Nucleus accumbens (tissue), 56 donors: ENCODE data around the gene ATP6V1E1.

ENCODE experiments used
- DNase-seq, 56 donors: peaks; one replicate each; lab custom pipeline; 2025; lab: John Stamatoyannopoulos, UW

Gene ATP6V1E1

DNA sequence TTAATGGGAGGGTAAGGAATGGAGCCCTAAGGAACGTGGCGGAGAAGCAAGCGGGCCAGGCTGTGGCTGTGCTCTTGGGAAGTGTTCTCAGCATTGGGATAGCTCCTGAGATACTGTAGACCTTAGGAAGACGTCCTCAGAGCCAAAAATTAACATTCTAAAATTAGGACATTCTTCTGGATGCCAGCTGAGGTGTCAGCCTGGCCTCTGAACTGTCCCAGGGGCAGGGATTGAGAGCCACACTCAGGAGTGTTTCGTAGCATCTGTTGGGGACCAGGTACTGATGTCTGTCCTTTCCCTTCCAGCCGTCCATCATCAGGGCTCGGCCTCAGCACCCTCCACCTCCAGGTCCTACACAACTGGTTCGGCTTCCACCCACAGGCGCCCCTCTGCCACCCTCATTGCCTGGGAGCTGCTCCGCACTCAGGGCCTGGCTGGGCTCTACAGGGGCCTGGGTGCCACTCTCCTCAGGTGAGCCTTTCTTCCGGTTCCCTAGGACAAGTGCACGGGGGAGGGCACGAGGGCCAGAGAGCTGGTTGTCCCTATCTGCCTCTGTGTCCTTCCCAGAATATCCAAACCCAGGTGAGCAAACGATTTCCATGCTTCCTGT, 41.6 kb downstream of the ATP6V1E1 start:
- no peak for DNase-seq

DNA sequence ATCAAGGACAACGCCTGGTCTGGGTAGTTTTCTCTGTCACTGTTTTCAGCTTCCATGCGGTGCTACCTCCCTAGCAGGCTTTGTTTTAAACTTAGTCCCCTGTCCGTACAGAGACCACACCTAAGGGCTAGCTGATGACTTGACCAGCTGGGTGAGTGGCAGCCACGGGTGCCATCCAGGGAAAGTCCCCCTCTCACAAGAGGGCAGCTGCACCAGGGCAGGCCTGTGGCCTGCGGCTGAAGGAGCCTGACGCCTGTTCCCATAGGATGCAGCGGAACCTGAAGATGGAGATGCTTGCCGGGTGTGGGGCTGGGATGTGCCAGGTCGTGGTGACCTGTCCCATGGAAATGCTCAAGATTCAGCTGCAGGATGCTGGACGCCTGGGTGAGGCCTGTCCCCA, 45.4 kb downstream of the ATP6V1E1 start:
- DNase-seq, result no peak

- DNase-seq, result no peak
Observed at GRCh38 chr22:17581631-17582030, 46.9 kb downstream of the ATP6V1E1 start.

DNA sequence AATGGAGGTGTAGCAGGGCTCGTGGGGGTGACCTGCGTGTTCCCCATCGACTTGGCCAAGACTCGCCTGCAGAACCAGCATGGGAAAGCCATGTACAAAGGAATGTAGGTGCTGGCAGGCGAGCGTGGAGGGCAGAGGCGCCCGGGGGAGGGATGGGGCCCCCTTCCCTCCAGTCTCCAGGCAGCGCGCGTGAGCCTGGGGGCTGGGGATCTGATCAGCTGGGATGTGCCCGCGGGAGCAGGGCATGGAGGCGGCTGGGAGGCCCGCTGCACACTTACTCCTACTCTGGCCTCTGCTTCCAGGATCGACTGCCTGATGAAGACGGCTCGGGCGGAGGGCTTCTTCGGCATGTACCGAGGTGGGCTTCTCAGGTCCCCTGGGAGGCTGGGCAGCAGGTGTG, 47.5 kb downstream of the ATP6V1E1 start:
- no peak for DNase-seq

GRCh38 chr22:17580441-17581031, 48.0 kb downstream of the ATP6V1E1 start:
- peak in 2 of 56 donors; percentile 25 to 35 for DNase-seq

- DNase-seq, result no peak
Observed at GRCh38 chr22:17579535-17579981, 49.0 kb downstream of the ATP6V1E1 start.

GRCh38 chr22:17578136-17578754, 50.3 kb downstream of the ATP6V1E1 start:
- DNase-seq, result peak in 45 of 56 donors; percentile 20 to 88 (median 52)

DNA sequence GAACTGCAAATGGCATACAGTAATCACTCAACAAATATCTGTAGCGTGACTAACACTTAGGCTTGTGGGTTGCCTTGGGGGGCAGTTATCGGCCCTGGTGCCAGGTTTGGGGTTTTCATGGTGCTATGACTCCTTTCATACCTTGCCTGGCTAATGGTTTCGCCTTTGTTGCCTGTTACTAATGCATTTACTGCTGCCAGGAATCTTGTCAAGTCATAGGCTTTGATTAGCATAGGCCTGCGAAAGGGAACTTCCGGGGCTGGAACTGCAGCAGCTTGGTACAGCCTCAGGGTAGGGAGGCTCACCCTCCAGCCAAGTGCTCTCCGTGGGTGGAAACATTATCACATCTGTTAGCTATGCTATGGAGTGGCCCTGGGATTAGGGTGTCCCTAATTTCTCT, 52.1 kb downstream of the ATP6V1E1 start:
- DNase-seq, result peak in 2 of 56 donors; percentile 27 to 32

GRCh38 chr22:17575681-17576080, 52.9 kb downstream of the ATP6V1E1 start:
- peak in 17 of 56 donors; percentile 8 to 59 (median 21) for DNase-seq

GRCh38 chr22:17575151-17575550, 53.4 kb downstream of the ATP6V1E1 start:
- DNase-seq, result no peak

DNA sequence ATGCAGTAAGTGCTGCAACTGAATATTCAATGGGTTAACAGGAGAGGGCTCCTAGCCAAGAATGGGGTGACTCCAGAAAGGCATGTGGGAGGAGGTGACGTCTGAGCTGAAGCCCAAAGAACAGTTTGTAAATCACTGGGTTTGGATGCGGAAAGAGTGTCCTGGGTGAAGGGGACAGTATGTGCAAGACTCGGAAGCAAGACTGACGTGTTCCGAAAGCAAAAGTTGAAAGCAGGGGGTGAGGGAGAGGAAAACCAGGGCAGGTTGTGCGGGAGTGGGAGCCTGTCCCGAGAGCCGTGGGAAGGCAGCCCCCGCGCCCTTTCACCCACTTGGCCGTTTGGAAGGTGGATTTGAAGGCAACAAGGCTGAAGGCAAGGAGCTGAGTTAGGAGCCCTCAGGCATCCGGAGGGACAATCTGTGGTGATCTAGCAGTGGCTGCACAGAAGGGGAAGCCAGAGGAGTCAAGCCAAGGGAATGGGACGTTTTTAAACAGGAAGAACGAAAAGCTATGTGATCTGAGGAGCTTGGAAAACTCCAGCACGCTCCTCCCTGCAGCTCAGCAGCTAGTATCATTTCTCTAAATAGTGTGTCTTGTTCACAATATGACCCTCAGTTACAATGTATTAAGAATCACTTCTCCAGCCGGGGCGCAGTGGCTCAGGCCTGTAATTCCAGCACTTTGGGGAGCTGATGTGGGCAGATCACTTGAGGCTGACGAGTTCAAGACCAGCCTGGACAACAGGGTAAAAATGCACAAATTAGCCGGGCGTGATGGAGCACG, 57.5 kb downstream of the ATP6V1E1 start:
- DNase-seq, result peak in 54 of 56 donors; percentile 20 to 93 (median 66)

GRCh38 chr22:17569971-17570511, 58.5 kb downstream of the ATP6V1E1 start:
- peak in 31 of 56 donors; percentile 17 to 73 (median 39) for DNase-seq

DNA sequence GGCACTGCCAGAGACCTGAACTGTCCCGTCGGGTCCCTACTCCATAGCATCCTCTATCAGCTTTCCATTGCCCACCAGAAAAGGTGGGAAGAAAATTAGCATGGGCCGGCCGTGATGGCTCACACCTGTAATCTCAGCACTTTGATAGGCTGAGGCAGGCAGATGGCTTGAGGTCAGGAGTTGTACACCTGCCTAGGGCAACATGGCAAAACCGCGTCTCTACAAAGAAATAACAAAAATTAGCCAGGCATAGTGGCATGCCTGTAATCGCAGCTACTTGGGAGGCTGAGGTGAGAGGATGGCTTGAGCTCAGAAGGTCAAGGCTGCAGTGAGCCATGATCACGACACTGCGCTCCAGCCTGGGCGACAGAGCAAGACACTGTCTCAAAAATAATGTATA, 61.8 kb downstream of the ATP6V1E1 start:
- no peak for DNase-seq

DNA sequence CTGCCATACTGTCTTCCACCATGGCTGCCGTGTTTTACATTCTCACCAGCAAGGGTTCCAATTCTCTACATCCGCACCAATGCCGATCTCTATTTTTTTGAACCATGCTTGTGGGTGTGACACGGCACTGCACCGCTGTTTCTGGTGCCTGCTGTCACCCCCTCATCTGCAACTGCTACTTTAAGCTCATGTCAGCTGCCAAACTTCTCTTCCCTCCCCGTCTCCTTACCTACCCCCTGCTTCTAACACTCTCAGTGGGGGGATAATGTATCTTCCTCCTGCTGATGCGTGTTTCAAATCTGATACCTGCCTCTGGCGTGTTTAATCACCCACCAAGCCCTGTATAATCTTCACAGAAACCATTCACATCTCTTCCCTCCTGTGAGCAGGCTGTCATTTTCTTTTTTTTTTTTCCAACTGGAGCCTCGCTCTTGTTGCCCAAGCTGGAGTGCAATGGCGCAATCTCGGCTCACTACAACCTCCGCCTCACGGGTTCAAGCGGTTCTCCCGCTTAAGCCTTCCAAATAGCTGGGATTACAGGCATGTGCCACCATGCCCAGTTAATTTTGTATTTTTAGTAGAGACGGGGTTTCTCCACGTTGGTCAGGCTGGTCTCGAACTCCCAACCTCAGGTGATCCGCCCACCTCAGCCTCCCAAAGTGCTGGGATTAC, 62.4 kb downstream of the ATP6V1E1 start:
- peak in 2 of 56 donors; percentile 21 to 43 for DNase-seq

GRCh38 chr22:17563936-17564391, 64.6 kb downstream of the ATP6V1E1 start:
- DNase-seq, result peak in 24 of 56 donors; percentile 20 to 66 (median 36)

GRCh38 chr22:17562906-17563870, 65.4 kb downstream of the ATP6V1E1 start, which contains the start of gene SLC25A18:
TSS of gene SLC25A18 (plus strand) at chr22:17563498. CDS start at chr22:17579945, 16,447 bp downstream.
- peak in 42 of 56 donors; percentile 24 to 86 (median 55) for DNase-seq

- DNase-seq, result no peak
Observed at GRCh38 chr22:17559188-17559587, 69.4 kb downstream of the ATP6V1E1 start.

DNA sequence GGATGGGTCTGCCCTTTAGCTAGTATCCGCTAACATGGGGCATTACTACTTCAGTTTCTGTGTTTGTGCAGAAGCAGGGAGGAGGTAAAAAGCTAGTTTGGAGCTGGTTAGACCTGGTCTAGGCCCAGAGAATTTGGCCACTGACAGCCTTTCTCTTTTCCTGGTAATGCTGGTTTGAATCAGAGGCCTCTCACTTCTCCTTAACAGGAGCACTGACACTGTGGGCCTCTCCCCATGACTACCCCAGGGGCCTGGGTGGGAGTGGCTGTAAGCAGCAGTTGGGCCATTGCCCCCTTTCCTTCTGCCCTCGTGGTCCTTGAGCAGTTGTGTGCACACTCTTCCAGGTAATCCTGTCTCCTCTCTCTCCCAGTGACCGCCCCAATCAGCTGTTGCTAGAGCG, 73.7 kb downstream of the ATP6V1E1 start:
- no peak for DNase-seq

DNA sequence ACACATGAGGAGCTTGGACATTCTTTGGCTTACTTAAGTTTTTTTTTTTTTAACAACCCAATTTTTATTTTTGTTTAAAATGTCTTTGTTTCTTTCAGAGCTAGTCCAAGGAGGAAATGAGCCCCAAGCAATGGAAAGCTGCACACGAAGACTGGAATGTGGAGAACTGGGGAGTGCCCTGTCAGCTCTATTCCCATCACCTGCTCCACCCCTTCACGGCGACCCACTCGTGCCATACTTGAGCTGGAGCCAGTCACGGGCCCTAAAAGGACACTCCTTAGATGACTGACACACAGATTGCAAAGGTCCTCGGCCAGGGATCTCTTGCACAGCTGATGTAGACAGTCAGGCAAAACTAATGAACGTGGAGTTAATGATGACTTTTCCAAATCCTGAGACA, 75.8 kb downstream of the ATP6V1E1 start:
- DNase-seq, result no peak
